H1 (cell line): ENCODE measurements around the gene HTR2B. TPM values are rescaled to one million over a fixed set of nuclear protein-coding genes. Genes with fewer than 3 reads are reported as not detected.

Experiments
- CTCF ChIA-PET: fragments of 300-600 bp; sonication (Branson Sonifier 250); formaldehyde crosslinking; loops from one replicate; lab custom pipeline; 2021; ENCODE audit not compliant: partially characterized antibody; lab: Charles Lee
- POLR2A ChIA-PET: fragments of 300-600 bp; sonication (Branson Sonifier 250); formaldehyde crosslinking; loops from one replicate; lab custom pipeline; 2021; ENCODE audit warnings: inconsistent platforms; ENCODE audit not compliant: partially characterized antibody; lab: Charles Lee
- DNase-seq, 2 experiments: peaks; one replicate each; pipeline versions ENCODE4 v3.0.0 to v3.0.0-alpha.2; 2010 to 2022; ENCODE audit warnings: low spot score in 2 of 2, low read depth in 1 of 2, mixed read lengths in 1 of 2
- FAIRE-seq: peaks from 2 replicates; lab custom pipeline; 2011; peaks lifted over from hg19 to GRCh38; lab: Jason Lieb, UNC
- H2AFZ ChIP-seq: 2 replicates; pipeline ENCODE4 v1.8.1; 2012; ENCODE audit warnings: low read length, inconsistent platforms
- H2AK5ac ChIP-seq: 2 replicates; pipeline ENCODE4 v1.6.1; 2013; ENCODE audit warnings: low read depth, low read length
- H2BK120ac ChIP-seq: replicated peaks from 2 replicates; pipeline ENCODE3; 2013; ENCODE audit warnings: low read depth, low read length, inconsistent platforms
- H2BK12ac ChIP-seq: 2 replicates; pipeline ENCODE4 v1.6.1; 2013; ENCODE audit warnings: low read depth, low read length
- H2BK15ac ChIP-seq: 2 replicates; pipeline ENCODE4 v1.6.1; 2013; ENCODE audit warnings: low read length
- H2BK20ac ChIP-seq: 2 replicates; pipeline ENCODE4 v1.6.1; 2013; ENCODE audit warnings: low read length
- H2BK5ac ChIP-seq: 2 replicates; pipeline ENCODE4 v1.6.1; 2013; ENCODE audit warnings: low read depth, low read length
- H3K14ac ChIP-seq: 2 replicates; pipeline ENCODE4 v1.6.1; 2013; ENCODE audit warnings: inconsistent platforms; ENCODE audit not compliant: insufficient read length
- H3K18ac ChIP-seq: 2 replicates; pipeline ENCODE4 v1.6.1; 2013; ENCODE audit warnings: low read length; ENCODE audit errors: extremely low read depth
- H3K23ac ChIP-seq: 2 replicates; pipeline ENCODE4 v1.6.1; 2013; ENCODE audit warnings: inconsistent platforms; ENCODE audit not compliant: insufficient read length
- H3K23me2 ChIP-seq: 2 replicates; pipeline ENCODE4 v1.6.1; 2013; ENCODE audit warnings: low read depth, low read length
- H3K27ac ChIP-seq: 2 replicates; pipeline ENCODE4 v1.6.1; 2011; ENCODE audit warnings: low read depth, low read length, inconsistent platforms
- H3K27me3 ChIP-seq, 4 experiments: replicated peaks in 1 of 4; 1 replicate in 1 of 4; 2 replicates in 3 of 4; pipeline versions ENCODE4 v1.6.1 to v1.8.1; 2011 to 2013; ENCODE audit warnings: low read length in 3 of 4, mild to moderate bottlenecking in 3 of 4, inconsistent platforms in 2 of 4, mixed read lengths in 2 of 4, moderate library complexity in 1 of 4; ENCODE audit not compliant: control insufficient read depth in 3 of 4, insufficient read depth in 3 of 4; ENCODE audit errors: extremely low read depth in 1 of 4
- H3K36me3 ChIP-seq, 4 experiments: 2 replicates each; pipeline versions ENCODE4 v1.6.1 to v1.8.1; 2011 to 2013; ENCODE audit warnings: mild to moderate bottlenecking in 4 of 4, low read length in 3 of 4, moderate library complexity in 2 of 4, control low read depth in 1 of 4, inconsistent platforms in 1 of 4; ENCODE audit not compliant: insufficient read depth in 4 of 4, control insufficient read depth in 2 of 4
- H3K4ac ChIP-seq: replicated peaks from 2 replicates; pipeline ENCODE3; 2013; ENCODE audit warnings: low read length, low read depth, mixed read lengths, inconsistent platforms; ENCODE audit not compliant: insufficient read length
- H3K4me1 ChIP-seq, 4 experiments: replicated peaks in 1 of 4; 1 replicate in 1 of 4; 2 replicates in 3 of 4; pipeline versions ENCODE4 v1.6.1 to v1.8.1; 2011 to 2013; ENCODE audit warnings: low read length in 3 of 4, inconsistent platforms in 2 of 4, mixed read lengths in 1 of 4; ENCODE audit not compliant: insufficient read depth in 4 of 4, control insufficient read depth in 3 of 4
- H3K4me2 ChIP-seq, 2 experiments: 2 replicates each; pipeline versions ENCODE4 v1.6.1 to v1.8.1; 2011 to 2013; ENCODE audit warnings: low read depth in 2 of 2, low read length in 2 of 2, control low read depth in 1 of 2, inconsistent platforms in 1 of 2, mild to moderate bottlenecking in 1 of 2; ENCODE audit not compliant: insufficient read depth in 1 of 2
- H3K4me3 ChIP-seq, 4 experiments: fragments of 200-600, 300-600 bp in 1 of 4; sonication (generic), shearing (Covaris generic), sonication (Bioruptor Twin) in 1 of 4; 2 replicates each; pipeline versions ENCODE4 v1.5.1 to v1.8.1; 2011 to 2016; ENCODE audit warnings: low read length in 4 of 4, low read depth in 3 of 4, control low read depth in 2 of 4, inconsistent platforms in 2 of 4, mild to moderate bottlenecking in 2 of 4, mixed read lengths in 1 of 4, moderate library complexity in 1 of 4; ENCODE audit not compliant: insufficient read depth in 2 of 4; ENCODE audit errors: extremely low read depth in 1 of 4
- H3K56ac ChIP-seq: replicated peaks from 2 replicates; pipeline ENCODE3; 2013; ENCODE audit warnings: low read depth, mild to moderate bottlenecking, mixed read lengths, low read length, inconsistent platforms; ENCODE audit not compliant: insufficient read length
- H3K79me1 ChIP-seq: 2 replicates; pipeline ENCODE4 v1.6.1; 2013; ENCODE audit warnings: low read depth, low read length, control low read depth
- H3K79me2 ChIP-seq, 2 experiments: 2 replicates each; pipeline versions ENCODE4 v1.6.1 to v1.8.1; 2012 to 2013; ENCODE audit warnings: low read length in 2 of 2, mild to moderate bottlenecking in 2 of 2, inconsistent platforms in 1 of 2; ENCODE audit not compliant: insufficient read depth in 2 of 2, control insufficient read depth in 1 of 2
- H3K9ac ChIP-seq, 4 experiments: replicated peaks in 1 of 4; 1 replicate in 1 of 4; 2 replicates in 3 of 4; pipeline versions ENCODE4 v1.6.1 to v1.8.1; 2011 to 2013; ENCODE audit warnings: low read depth in 3 of 4, low read length in 3 of 4, control low read depth in 2 of 4, mild to moderate bottlenecking in 2 of 4, moderate library complexity in 2 of 4, inconsistent platforms in 1 of 4; ENCODE audit errors: extremely low read depth in 1 of 4
- H3K9me3 ChIP-seq, 2 experiments: 2 replicates each; pipeline versions ENCODE4 v1.6.1 to v1.8.1; 2012 to 2013; ENCODE audit warnings: mild to moderate bottlenecking in 2 of 2, moderate library complexity in 2 of 2, control low read depth in 1 of 2, inconsistent platforms in 1 of 2, low read depth in 1 of 2, low read length in 1 of 2, mixed read lengths in 1 of 2; ENCODE audit not compliant: insufficient read depth in 2 of 2
- H4K20me1 ChIP-seq, 2 experiments: replicated peaks in 1 of 2; 2 replicates each; pipeline versions ENCODE3 to v1.8.1; 2011 to 2013; ENCODE audit warnings: inconsistent platforms in 2 of 2, low read length in 2 of 2, mild to moderate bottlenecking in 1 of 2; ENCODE audit not compliant: insufficient read depth in 2 of 2, control insufficient read depth in 1 of 2
- H4K5ac ChIP-seq: 2 replicates; pipeline ENCODE4 v1.6.1; 2013; ENCODE audit warnings: low read length, low read depth, mixed read lengths, inconsistent platforms; ENCODE audit not compliant: insufficient read length
- H4K8ac ChIP-seq: 2 replicates; pipeline ENCODE4 v1.8.0; 2013; ENCODE audit warnings: mild to moderate bottlenecking, moderate library complexity, low read length, inconsistent platforms; ENCODE audit not compliant: insufficient read depth; ENCODE audit errors: extremely low read depth
- H4K91ac ChIP-seq: replicated peaks from 2 replicates; pipeline ENCODE3; 2013; ENCODE audit warnings: low read length, mixed read lengths, inconsistent platforms; ENCODE audit not compliant: insufficient read length
- BRCA1 ChIP-seq: IDR thresholded peaks from 2 replicates; pipeline ENCODE4 v1.6.1; 2012; ENCODE audit warnings: low read depth, low read length, improper control_type of control experiment
- EP300 ChIP-seq, 2 experiments: IDR thresholded peaks; 1 replicate in 1 of 2; 2 replicates in 1 of 2; pipeline ENCODE4 v1.6.1; 2011 to 2012; ENCODE audit warnings: low read depth in 2 of 2, low read length in 2 of 2, mild to moderate bottlenecking in 2 of 2, borderline replicate concordance in 1 of 2, inconsistent platforms in 1 of 2, moderate library complexity in 1 of 2
- POLR2AphosphoS5 ChIP-seq: IDR thresholded peaks from 2 replicates; pipeline ENCODE4 v1.6.1; 2011; ENCODE audit warnings: low read depth, low read length
- SIN3A ChIP-seq, 2 experiments: IDR thresholded peaks in 1 of 2; conservative IDR thresholded peaks in 1 of 2; 2 replicates each; pipeline ENCODE4 v1.6.1; 2011 to 2012; ENCODE audit warnings: low read length in 2 of 2, improper control_type of control experiment in 1 of 2, low read depth in 1 of 2, mild to moderate bottlenecking in 1 of 2
- TEAD4 ChIP-seq: IDR thresholded peaks from 2 replicates; pipeline ENCODE4 v1.6.1; 2012; ENCODE audit warnings: low read depth, low read length, inconsistent platforms, mixed read lengths
- WGBS, 2 experiments: shearing (Covaris generic) in 1 of 2; methylation state at CpG; one replicate each; pipeline versions ENCODE4 v1.1.6 to v1.1.7; 2013 to 2015; ENCODE audit warnings: low lambda C conversion rate in 2 of 2, mixed read lengths in 2 of 2, inconsistent platforms in 1 of 2, low coverage in 1 of 2, missing lambda C conversion rate in 1 of 2; ENCODE audit not compliant: insufficient replicate concordance in 2 of 2, insufficient coverage in 1 of 2, insufficient read length in 1 of 2; ENCODE audit errors: extremely low coverage in 1 of 2, missing lambda C conversion rate in 1 of 2; 5-methylcytosine and 5-hydroxymethylcytosine counted together
- polyA plus RNA-seq, 7 experiments: library from polyadenylated mRNA; depleted of rRNA in 3 of 7; stranded (reverse) in 5 of 7; unstranded in 2 of 7; fragments of >200 nt in 5 of 7; fragments of 200-250 nt in 2 of 7; gene quantifications; 1 replicate in 5 of 7; 2 replicates in 1 of 7; 4 replicates in 1 of 7; pipeline versions ENCODE4 v1.2.1 to v1.2.3, GENCODE V29; 2011 to 2013; ENCODE audit warnings: missing spikeins in 2 of 7, mixed read lengths in 2 of 7
- total RNA-seq: library from RNA; stranded (reverse); fragmentation: NEBNext Ultra II Directional; extraction: Animal tissue kit (Norgen Biotek cat#: 25700); gene quantifications from 2 replicates; pipeline ENCODE4 v1.2.1, GENCODE V29; 2021
- TF ChIP-seq, protein P1 (sequence below): IDR thresholded peaks from 2 replicates; pipeline ENCODE4 v1.6.1; 2011; ENCODE audit warnings: low read depth, mild to moderate bottlenecking, low read length; ENCODE audit not compliant: insufficient read depth
- TF ChIP-seq, protein P2 (sequence below), 3 experiments: IDR thresholded peaks; 1 replicate in 2 of 3; 2 replicates in 1 of 3; pipeline versions ENCODE4 v1.5.1 to v1.6.1; 2011; ENCODE audit warnings: low read length in 3 of 3, mild to moderate bottlenecking in 3 of 3, inconsistent platforms in 2 of 3, low read depth in 1 of 3, moderate library complexity in 1 of 3; ENCODE audit not compliant: insufficient read depth in 1 of 3; ENCODE audit errors: control extremely low read depth in 1 of 3
- TF ChIP-seq, protein P3 (sequence below): IDR thresholded peaks from 2 replicates; pipeline ENCODE4 v1.6.1; 2012; ENCODE audit warnings: inconsistent platforms

The HTR2B gene
- total and polyA plus RNA-seq, 2 of the 8 experiments (the other 6 are each of a cell fraction or from before 2014, with no cell fraction given): not detected

DNA sequence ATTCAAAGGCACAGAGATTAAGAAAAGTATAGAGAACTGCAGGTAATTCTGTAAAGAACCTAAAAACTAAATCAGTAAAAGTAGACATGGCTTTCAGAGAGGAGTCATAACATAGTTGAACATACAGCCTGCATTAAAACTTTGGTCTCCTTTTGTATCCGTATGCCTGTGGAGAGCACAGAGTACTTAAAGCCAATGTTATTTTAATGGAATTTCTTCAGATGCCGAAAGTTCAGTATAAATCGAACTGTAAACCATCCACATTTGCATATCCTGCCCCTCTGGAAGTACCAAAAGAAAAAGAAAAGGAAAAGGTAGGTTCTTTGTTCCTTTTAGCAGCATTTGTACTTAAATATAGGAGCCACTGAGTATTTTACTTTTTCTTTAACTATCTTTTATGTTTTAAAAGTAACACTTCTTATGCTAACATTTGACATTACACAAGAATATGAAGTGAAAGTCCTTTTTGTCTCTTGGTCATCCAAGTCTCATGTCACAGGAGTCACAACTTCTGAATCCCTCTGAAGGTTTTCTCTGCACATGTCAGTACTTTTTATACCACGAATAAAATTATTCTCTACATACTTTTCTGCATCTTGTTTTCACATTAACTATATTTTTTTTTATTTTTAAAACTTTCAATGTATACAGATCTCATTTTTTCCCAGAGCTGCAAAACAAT, 38.7 kb upstream of the HTR2B start:
- 69% methylated on average over 4 of the region's 4 CpGs; no CpG with 5 or more reads in 1 of the 2 experiments for WGBS, 2 experiments
- H4K8ac ChIP-seq: no peak overlapping the region
- H3K4me3 ChIP-seq: no peak overlapping the region
- no peak overlapping the region for H3K4ac ChIP-seq
- no peaks in the 10 kb centered on the region for H3K79me1 ChIP-seq
- no peaks in the 10 kb centered on the region for H3K79me2 ChIP-seq
- H3K18ac ChIP-seq: no peak overlapping the region
- 0 out of 4 replicates have a peak overlapping the region, but pooled peaks of 1 of the 2 experiments have one; percentile 22 for H3K4me2 ChIP-seq
- no peak overlapping the region for H4K91ac ChIP-seq
- no peak for DNase-seq
- no peak overlapping the region for H2BK15ac ChIP-seq
- H3K27ac ChIP-seq: no peak overlapping the region
- no peak overlapping the region for H2AFZ ChIP-seq
- no peak overlapping the region for H2AK5ac ChIP-seq
- peak; percentile 32 for FAIRE-seq
- no peaks in the 10 kb centered on the region for H3K23me2 ChIP-seq
- peaks cover 0 to 7% (median 2%) of the 10 kb centered on the region in 4 experiments; a peak in 3 of 7 replicates for H3K4me1 ChIP-seq
- H3K36me3 ChIP-seq: peaks cover 2 to 45% (median 27%) of the 10 kb centered on the region in 4 experiments; a peak in 7 of 8 replicates
- no peak overlapping the region for H2BK20ac ChIP-seq
- POLR2A ChIA-PET: interaction anchor here (1.7 kb wide), 1 partner anchor 11 kb away, joined by 4 read pairs; no protein-coding TSS in a partner anchor
- no peaks in the 10 kb centered on the region for H3K9me3 ChIP-seq
- H2BK120ac ChIP-seq: no peak overlapping the region
- CTCF ChIA-PET: interaction anchor here (1.0 kb wide), 1 partner anchor 64 kb away, joined by 3 read pairs; no protein-coding TSS in a partner anchor
- H2BK12ac ChIP-seq: no peak overlapping the region
- H3K14ac ChIP-seq: no peak overlapping the region
- H3K56ac ChIP-seq: no peak overlapping the region
- no peak overlapping the region for H4K5ac ChIP-seq
- H4K20me1 ChIP-seq: no peaks in the 10 kb centered on the region
- H3K27me3 ChIP-seq: no peaks in the 10 kb centered on the region
- H3K23ac ChIP-seq: no peak overlapping the region
- no peak overlapping the region for H3K9ac ChIP-seq
- no peak overlapping the region for H2BK5ac ChIP-seq
- TF ChIP-seq EP300 (IDR thresholded peaks at IDR 0.05; ENCODE audit: borderline replicate concordance in 1 of 2, low read depth in 2 of 2, low read length in 2 of 2) (no peak), TEAD4 (no peak), BRCA1 (no peak), SIN3A (conservative IDR thresholded peaks at IDR 0.05 in 1 of 2, IDR thresholded peaks at IDR 0.05 in 1 of 2; ENCODE audit: low read depth in 1 of 2, low read length in 2 of 2) (no peak), POLR2AphosphoS5 (no peak)
- TF ChIP-seq, protein P1, sequence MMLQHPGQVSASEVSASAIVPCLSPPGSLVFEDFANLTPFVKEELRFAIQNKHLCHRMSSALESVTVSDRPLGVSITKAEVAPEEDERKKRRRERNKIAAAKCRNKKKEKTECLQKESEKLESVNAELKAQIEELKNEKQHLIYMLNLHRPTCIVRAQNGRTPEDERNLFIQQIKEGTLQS: no peak
- TF ChIP-seq, protein P2, sequence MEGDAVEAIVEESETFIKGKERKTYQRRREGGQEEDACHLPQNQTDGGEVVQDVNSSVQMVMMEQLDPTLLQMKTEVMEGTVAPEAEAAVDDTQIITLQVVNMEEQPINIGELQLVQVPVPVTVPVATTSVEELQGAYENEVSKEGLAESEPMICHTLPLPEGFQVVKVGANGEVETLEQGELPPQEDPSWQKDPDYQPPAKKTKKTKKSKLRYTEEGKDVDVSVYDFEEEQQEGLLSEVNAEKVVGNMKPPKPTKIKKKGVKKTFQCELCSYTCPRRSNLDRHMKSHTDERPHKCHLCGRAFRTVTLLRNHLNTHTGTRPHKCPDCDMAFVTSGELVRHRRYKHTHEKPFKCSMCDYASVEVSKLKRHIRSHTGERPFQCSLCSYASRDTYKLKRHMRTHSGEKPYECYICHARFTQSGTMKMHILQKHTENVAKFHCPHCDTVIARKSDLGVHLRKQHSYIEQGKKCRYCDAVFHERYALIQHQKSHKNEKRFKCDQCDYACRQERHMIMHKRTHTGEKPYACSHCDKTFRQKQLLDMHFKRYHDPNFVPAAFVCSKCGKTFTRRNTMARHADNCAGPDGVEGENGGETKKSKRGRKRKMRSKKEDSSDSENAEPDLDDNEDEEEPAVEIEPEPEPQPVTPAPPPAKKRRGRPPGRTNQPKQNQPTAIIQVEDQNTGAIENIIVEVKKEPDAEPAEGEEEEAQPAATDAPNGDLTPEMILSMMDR (IDR thresholded peaks at IDR 0.05; ENCODE audit: control extremely low read depth in 1 of 3, insufficient read depth in 1 of 3, low read depth in 1 of 3, low read length in 3 of 3): no peak
- TF ChIP-seq, protein P3, sequence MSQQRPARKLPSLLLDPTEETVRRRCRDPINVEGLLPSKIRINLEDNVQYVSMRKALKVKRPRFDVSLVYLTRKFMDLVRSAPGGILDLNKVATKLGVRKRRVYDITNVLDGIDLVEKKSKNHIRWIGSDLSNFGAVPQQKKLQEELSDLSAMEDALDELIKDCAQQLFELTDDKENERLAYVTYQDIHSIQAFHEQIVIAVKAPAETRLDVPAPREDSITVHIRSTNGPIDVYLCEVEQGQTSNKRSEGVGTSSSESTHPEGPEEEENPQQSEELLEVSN: no peak
